HG03108 (cell line): ENCODE data around the gene PDZD7.

Experiments used
- ATAC-seq: cut with Tn5 transposase; IDR thresholded peaks from one replicate; pipeline ENCODE4 v1.9.1; 2021; ENCODE audit warnings: moderate library complexity; ENCODE audit not compliant: unreplicated experiment

Gene PDZD7

GRCh38 chr10:100969187-100970075, 61.5 kb downstream of the PDZD7 start, which contains the start of gene SEMA4G:
SEMA4G (plus strand) TSS chr10:100969504; CDS start chr10:100972913, 3,409 bp downstream.
- no peak for ATAC-seq

DNA sequence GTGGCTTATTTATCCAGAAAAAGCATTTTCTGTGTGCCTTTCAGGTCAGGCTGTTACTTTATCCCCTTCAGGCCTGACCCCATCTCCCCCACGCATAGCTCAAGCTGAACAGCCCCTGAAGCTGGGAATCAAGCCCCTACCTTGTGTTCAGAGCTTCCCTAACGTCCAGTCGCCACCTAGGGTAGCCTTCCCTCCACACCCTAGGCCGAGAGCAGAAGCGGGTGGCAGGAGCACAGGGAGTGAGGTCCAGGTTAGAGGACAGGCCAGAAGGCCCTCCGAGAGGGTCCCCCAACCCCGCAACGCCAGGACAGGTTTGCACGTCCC, 62.1 kb downstream of the PDZD7 start:
- ATAC-seq = no peak

DNA sequence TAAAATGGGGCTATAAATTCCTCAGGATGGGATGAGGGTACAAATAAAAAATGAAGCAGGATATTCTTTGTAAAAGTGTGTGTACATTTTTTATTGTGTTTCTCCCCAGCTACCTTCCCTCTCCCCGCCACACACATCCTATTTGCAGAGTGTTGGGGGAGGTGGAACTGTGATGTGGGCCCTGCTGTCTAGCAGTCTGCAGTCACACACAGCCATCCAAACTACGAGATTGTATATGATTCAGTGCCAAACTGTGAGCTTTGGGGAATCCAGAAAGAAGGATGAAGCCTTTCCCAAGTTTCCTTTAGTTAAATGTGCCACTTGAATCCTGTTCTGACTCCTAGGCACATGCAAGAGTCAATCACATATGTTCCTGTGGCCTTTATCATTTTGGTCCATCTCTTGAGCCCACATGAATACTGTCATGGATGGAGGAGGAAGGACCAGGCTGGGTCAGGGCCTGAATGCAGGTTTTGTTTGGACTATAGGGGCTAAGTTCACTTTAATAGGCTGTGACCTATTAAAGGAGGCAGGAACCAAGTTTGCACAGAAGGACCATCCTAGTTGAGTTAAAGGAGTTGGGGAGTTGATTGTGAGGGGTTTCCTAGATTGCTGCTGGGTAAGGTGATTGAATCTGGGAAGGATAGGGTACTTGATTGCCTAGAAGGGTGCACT, 62.7 kb downstream of the PDZD7 start:
- ATAC-seq = no peak

DNA sequence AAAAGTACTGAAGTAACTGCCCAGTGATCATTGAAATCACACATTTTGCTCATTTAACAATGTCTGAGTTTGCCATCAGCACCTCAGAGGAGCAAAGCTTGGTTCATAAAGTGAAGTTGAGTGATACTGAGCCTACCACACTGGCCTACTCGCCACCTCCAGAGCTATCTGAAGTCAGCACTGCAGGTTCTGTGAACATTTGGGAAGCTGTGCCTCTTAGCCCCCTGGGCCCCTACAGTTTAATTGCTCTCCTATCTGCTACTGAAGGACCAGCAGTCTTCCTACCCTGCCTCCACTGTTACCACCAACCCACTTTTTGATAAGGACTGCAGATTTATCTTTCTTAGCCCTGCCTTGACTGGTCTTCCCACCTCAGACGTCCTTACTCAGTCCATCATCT, 63.6 kb downstream of the PDZD7 start:
- ATAC-seq = no peak

DNA sequence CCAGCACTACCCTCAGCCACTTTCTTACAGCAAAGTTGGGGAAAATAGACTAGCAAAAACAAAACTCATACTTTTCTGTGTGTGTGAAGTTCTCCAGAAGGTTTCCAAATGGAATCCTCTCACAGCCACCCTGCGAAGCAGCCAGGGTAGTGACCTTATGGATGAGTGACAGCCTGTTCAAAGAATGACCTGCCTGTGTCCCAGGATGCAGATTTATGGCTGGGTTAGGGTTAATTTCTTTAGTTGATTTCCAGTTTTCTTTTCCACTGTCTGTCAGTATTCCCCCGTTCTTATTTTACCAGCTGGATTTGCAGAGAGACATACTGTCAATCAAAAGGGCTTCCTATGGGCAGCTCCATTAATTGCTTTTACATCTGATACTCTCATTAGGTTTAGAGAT, 64.0 kb downstream of the PDZD7 start:
- ATAC-seq = no peak

DNA sequence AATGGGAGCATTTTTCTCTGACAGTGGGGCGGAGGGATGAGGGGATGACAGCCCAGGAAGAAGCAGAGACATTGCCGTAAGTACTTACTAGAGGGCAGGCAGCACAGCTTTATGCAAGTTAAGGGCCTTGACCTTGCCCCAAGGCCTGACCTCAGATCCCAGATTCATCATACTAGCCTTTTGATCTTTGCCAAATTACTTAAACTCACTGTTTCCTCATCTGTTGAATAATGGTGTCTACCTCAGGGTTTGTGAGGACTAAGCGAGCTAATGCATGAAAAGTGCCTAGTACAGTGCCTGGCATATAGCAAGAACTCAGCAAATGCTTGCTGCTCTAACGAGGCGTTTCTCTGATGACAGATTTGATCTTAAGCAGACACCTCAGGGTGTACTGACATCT, 65.1 kb downstream of the PDZD7 start:
- ATAC-seq = no peak

- ATAC-seq = no peak
Observed at GRCh38 chr10:100963826-100964225, 67.1 kb downstream of the PDZD7 start.

- ATAC-seq = no peak
Observed at GRCh38 chr10:100962351-100963080, 68.4 kb downstream of the PDZD7 start.

- ATAC-seq = no peak
Observed at GRCh38 chr10:100960251-100960650, 70.7 kb downstream of the PDZD7 start.
